DMS79 treated with DMSO at 0.1 percent for 48 hours (cell line): ENCODE data around the gene DEGS2.

Source experiments
- DNase-seq: peaks from one replicate; lab custom pipeline; 2025; lab: John Stamatoyannopoulos, UW

Gene DEGS2

GRCh38 chr14:100148837-100149731, 10.4 kb downstream of the DEGS2 start:
- DNase-seq, result no peak

GRCh38 chr14:100147691-100148464, 11.6 kb downstream of the DEGS2 start:
- DNase-seq, result no peak

GRCh38 chr14:100147181-100147631, 12.2 kb downstream of the DEGS2 start:
- DNase-seq, result peak; percentile 44

GRCh38 chr14:100146531-100147091, 12.8 kb downstream of the DEGS2 start:
- no peak for DNase-seq

- DNase-seq, result no peak
Measured at GRCh38 chr14:100145682-100146464, 13.6 kb downstream of the DEGS2 start.

- DNase-seq, result no peak
Measured at GRCh38 chr14:100144996-100145646, 14.3 kb downstream of the DEGS2 start.

- DNase-seq, result no peak
Measured at GRCh38 chr14:100144645-100144995, 14.8 kb downstream of the DEGS2 start.

- DNase-seq, result no peak
Measured at GRCh38 chr14:100143934-100144333, 15.5 kb downstream of the DEGS2 start.

- DNase-seq, result no peak
Measured at GRCh38 chr14:100143523-100143922, 15.9 kb downstream of the DEGS2 start.

GRCh38 chr14:100142073-100143040, 17.1 kb downstream of the DEGS2 start:
- DNase-seq, result peak; percentile 73

- DNase-seq, result no peak
Measured at GRCh38 chr14:100141098-100141497, 18.3 kb downstream of the DEGS2 start.

- DNase-seq, result peak; percentile 96
Measured at GRCh38 chr14:100140452-100141078, 18.9 kb downstream of the DEGS2 start.

- no peak for DNase-seq
Measured at GRCh38 chr14:100138955-100139354, 20.5 kb downstream of the DEGS2 start.

- DNase-seq, result no peak
Measured at GRCh38 chr14:100138082-100138787, 21.2 kb downstream of the DEGS2 start.

GRCh38 chr14:100137173-100137572, 22.3 kb downstream of the DEGS2 start:
- DNase-seq, result no peak

- DNase-seq, result no peak
Measured at GRCh38 chr14:100135784-100136183, 23.7 kb downstream of the DEGS2 start.

- no peak for DNase-seq
Measured at GRCh38 chr14:100135073-100135472, 24.4 kb downstream of the DEGS2 start.

- DNase-seq, result no peak
Measured at GRCh38 chr14:100134586-100134985, 24.9 kb downstream of the DEGS2 start.

GRCh38 chr14:100132903-100133510, 26.4 kb downstream of the DEGS2 start:
- no peak for DNase-seq
